NCI-H146 treated with DMSO at 0.1 percent for 48 hours (cell line): Measurements from ENCODE around the gene TMEM260.
"Not testable (repeated sequence)": the region's sequence is repeated elsewhere in the genome, so short reads cannot be mapped to it uniquely, and the experiment has no call there.

Experiments
- DNase-seq: peaks from one replicate; lab custom pipeline; 2025; ENCODE audit not compliant: unreplicated experiment; lab: John Stamatoyannopoulos, UW

Gene TMEM260

GRCh38 chr14:56594428-56594827, 14.8 kb downstream of the TMEM260 start:
- no peak for DNase-seq

DNA sequence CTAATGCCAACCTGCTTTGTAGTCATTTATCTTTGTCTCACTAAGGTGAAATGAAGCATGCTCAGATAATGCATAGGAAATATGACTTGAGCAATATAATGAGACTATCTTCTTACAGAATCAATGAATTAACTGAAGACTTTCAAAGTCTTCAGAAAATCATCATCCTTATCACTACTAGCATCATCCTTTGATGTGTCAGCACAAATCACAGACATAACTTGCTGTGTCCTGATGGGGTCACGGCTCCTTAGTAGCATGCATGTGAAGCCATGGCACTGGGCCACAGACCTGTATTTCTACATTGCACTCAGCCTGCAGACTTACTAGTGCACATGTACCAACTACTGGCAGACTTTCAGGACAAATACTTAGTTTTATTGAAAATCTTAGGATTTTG, 18.9 kb downstream of the TMEM260 start:
- no peak for DNase-seq

DNA sequence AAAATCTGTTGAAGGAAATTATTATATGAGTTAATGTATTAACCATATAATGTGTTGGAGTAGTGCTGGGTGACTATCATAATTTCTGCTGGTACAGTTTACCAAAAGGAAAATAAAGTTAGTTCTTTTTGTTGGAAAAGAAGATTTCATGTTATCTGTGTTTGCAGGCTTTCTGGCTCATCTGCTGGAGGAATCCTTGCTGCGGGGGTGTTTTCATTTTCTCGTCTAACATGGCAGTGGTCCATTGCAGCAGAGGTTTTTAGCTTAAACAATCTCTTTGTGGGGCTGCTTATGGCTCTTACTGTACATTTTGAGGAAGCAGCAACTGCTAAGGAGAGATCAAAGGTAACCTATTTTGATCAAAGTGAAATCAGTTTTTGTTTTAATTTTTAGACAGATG, 24.1 kb downstream of the TMEM260 start:
- DNase-seq: no peak

- DNase-seq: no peak
Measured at GRCh38 chr14:56608689-56609088, 29.1 kb downstream of the TMEM260 start.

DNA sequence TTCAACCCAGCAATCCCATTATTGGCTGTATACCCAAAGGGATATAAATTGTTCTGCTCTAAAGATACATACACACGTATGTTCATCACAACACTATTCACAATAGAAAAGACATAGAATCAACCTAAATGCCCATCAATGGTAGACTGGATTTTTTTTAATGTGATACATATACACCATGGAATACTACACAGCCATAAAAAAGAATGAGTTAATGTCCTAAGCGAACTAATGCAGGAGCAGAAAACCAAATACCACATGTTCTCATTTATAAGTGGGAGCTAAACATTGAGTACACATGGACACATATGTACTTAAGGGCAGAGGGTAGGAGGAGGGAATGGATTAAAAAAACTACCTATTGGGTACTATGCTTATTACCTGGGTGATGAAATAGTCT, 32.1 kb downstream of the TMEM260 start:
- DNase-seq: not testable (repeated sequence)

GRCh38 chr14:56617084-56617483, 37.5 kb downstream of the TMEM260 start:
- DNase-seq: no peak

GRCh38 chr14:56630707-56631106, 51.1 kb downstream of the TMEM260 start:
- DNase-seq: no peak

DNA sequence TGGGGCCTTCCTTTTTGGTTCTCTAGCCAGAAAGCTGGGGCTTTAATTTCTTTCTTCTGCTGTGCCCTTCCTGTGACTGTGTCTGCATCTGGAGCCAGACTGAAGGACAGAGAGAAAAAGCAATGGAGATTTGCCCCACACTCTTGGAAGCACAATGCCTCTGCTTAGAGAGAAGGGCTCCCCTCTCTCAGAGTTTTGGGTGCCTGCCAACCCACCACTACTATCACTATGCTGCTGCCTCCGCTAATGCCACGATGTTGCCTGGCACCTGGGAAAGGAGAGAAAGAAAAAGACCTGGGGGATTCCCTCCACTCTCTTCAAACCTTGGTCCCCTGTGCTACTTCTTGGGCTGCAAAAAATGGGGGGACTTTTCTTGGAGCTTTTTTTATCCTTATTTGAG, 52.6 kb downstream of the TMEM260 start:
- no peak for DNase-seq

DNA sequence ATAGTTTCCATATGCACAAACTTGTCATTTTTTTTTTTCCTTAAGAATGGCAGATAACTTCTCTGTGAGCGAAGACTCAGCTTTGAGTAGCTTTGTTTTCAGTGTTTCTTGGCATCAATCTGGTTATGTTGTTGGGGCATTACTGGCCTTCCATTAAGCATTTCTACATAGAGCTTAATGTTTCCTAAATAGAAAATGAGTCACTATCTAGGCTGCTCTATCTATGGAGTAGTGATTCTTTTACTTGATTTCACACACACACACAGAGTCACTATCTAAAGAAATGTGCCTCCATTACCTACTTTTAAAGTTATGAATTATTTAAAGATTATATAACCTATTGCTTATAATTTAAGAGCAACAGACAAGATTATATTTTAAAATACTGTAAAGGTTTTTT, 53.9 kb downstream of the TMEM260 start:
- no peak for DNase-seq

- DNase-seq: no peak
Measured at GRCh38 chr14:56635041-56635440, 55.4 kb downstream of the TMEM260 start.

DNA sequence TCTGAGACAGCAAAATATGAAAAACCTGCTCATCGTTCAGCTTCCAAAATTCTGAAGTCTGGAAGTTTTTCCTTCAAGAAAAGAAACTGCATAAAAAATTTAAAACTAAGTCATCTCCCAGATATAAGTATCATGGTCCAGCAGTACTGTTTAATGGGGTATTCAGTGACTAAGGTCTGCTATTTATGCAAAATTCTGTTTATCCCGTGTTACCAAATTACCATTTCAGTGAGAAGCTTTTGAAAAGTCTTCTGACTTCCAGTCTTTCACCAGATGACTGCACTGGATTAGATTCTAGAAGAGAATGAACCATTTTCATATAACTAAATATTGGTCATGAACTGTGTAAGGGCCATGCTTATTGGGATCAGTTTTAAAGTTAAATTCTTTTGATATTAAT, 67.9 kb downstream of the TMEM260 start:
- DNase-seq: no peak

DNA sequence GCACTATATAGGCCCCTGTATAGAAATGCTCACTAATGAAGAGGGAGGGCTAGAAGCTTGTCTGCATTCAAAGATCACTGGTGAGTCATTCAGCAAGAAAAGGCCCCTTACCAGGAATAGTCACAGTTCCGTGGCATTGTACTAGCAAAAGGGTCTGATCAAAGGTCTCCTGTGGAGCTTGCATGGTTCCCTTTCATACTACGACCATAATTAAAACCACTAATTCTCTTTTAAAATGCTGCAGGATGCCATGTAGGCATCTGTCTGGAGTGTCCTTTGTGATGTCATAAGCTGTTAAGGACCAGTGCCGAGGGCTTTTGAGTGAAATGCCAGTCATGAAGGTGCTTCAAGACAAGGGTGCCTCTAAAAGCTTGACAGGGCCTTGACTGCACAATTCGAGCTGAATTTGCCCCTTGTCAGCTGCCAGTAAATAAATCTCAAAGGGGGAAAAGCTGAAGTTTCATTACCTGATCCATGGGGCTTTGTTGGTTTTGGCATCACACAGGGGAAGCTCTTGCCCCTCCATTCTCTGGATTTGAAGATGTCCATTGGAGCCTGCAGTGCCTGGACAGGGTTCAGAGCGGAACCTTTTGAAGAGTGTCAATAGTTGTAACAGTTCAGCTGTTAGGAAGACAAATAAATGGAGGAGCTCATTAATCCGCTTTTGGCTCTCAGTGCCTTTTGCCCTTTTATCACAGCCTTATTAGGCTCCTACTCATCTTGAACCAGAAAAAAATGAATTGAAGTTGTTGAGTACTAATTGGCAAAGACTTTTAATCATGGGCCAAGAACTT, 69.1 kb downstream of the TMEM260 start:
- peak; percentile 53 for DNase-seq

DNA sequence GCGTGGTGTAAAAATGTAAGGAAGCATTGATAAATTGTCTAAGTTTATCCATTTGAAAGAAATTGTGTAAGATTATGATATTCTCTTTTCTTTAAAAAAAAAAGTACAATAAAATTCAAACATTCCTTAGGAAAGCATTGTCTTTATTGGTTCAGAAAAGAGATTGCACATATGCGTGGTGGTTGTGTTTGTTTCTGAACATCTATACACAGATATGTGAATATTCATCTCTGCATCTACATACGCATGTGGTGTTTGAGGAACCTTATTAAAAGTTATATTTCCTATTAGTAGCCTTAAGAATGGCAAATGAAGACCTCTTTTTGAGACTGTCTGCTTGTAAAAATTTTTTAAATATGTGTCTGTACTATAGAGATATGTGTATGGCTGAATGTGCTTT, 69.8 kb downstream of the TMEM260 start:
- DNase-seq: no peak

DNA sequence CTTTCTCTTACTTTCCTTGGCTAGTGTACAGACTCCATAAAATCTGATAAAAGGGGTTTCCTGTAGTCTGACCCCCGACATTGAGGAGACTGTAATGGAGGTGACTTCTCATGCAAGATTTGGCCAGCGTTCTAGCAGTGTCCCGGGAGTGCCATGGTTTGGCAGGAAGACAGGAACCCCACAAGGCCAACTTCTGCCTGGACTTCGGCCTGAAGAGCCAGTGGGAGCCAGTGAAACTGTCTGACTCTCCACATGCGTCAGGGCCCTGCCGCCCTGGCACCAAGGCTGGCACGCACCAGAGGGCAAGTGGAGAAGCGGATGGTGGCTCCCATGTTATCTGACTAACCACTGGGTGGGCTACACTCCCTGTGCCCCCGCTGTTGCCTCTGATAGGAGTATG, 70.5 kb downstream of the TMEM260 start:
- no peak for DNase-seq

DNA sequence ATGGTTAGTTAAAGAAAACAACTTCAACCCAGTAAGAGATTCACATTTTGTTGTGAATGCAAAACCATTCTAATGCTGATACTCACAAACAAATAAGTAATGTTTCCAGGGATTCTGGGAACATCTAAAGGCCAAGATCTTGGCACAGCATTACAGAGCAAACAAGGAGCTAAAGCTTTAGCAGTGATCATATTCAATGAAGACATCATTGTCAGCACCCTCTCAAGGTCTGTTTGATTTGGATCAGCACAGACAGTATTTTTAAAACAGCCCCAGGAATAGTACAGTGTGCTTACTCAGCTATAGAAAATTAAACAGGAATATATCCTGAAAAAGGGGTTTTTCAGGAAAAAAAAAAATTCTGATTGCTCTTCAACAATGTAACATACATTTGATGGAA, 71.4 kb downstream of the TMEM260 start:
- no peak for DNase-seq

GRCh38 chr14:56657604-56658003, 78.0 kb downstream of the TMEM260 start:
- DNase-seq: no peak

DNA sequence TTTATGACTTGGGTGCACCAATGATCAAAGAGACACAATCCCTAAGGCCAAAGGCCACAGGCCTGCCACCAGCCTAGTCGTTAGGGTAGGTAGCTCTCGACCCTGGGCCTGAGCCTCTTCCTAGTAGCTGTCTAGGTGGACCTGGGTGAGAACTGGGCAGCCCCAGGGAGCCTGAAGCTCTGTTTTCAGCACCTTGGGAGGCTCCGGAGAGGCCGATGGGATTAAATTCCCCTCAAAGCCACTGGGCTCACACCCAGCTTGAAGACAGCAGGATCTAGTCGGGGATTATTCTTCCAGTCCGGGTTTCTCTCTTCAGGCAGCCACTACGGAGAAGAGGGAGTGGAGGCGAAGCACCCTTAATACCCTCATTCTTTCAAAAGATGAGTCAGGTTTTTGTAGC, 79.8 kb downstream of the TMEM260 start:
- no peak for DNase-seq

GRCh38 chr14:56659964-56660551, 80.5 kb downstream of the TMEM260 start:
- peak; percentile 19 for DNase-seq

- DNase-seq: peak; percentile 4
Measured at GRCh38 chr14:56660677-56661389, 81.2 kb downstream of the TMEM260 start.

GRCh38 chr14:56661478-56661877, 81.9 kb downstream of the TMEM260 start:
- DNase-seq: no peak

DNA sequence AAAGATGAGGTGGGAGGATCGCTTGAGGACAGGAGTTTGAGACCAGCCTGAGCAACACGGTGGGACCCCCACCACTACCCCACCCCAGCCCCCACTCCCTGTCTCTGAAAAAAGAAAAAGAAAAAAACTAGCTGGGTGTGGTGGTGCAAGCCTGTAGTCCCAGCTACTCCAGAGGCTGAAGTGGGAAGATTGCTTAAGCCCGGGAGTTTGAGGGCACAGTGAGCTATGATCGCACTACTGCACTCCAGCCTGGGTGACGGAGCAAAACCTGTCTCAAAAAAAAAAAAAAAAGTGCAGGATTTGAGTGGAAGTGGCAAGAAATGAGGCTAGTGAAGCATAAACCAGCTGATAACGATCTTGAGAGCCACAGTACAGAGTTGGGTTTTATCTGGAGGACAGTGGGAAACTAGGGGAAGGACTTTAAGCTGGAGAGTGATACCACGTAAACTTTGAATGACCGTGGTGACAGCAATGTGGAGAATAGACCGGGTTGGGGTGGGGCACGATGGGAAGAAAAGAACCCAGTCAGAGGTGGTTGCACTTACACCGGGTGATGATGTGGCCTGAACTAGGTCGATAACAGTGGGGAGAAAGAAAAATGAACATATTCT, 85.3 kb downstream of the TMEM260 start:
- no peak for DNase-seq

- DNase-seq: peak; percentile 94
Measured at GRCh38 chr14:56666294-56666693, 86.7 kb downstream of the TMEM260 start.
